IPS-18c (cell line): Measurements from ENCODE around the gene DNAI4.
A peak's percentile ranks its signal among the peaks of the same experiment; 100 is the strongest.
"Not testable (repeated sequence)": the region's sequence is repeated elsewhere in the genome, so short reads cannot be mapped to it uniquely, and the experiment has no call there.

Source experiments
- H3K4me3 ChIP-seq: 2 replicates; pipeline ENCODE4 v1.7.0; 2013; ENCODE audit warnings: low read depth, mild to moderate bottlenecking, low read length, moderate library complexity; ENCODE audit not compliant: insufficient read depth
- H3K9me3 ChIP-seq: one replicate; pipeline ENCODE4 v1.6.1; 2013; ENCODE audit warnings: mild to moderate bottlenecking, low read length, moderate library complexity; ENCODE audit not compliant: control insufficient read depth, insufficient read depth

Gene DNAI4

GRCh38 chr1:66932291-66932690 is 7.6 kb upstream of the DNAI4 start:
- Histone ChIP-seq H3K4me3 (no peak overlapping the region), H3K9me3 (no peaks in the 10 kb centered on the region)

- Histone ChIP-seq H3K9me3 (no peaks in the 10 kb centered on the region), H3K4me3 (peak overlapping the region; percentile 88)
These were observed 6.9 kb upstream of the DNAI4 start for GRCh38 chr1:66931590-66931989.

- Histone ChIP-seq H3K4me3 (peak overlapping the region; percentile 88), H3K9me3 (no peaks in the 10 kb centered on the region)
These were observed 6.1 kb upstream of the DNAI4 start for GRCh38 chr1:66930823-66931174.

- Histone ChIP-seq H3K4me3 (peak overlapping the region; percentile 88), H3K9me3 (no peaks in the 10 kb centered on the region)
These were observed 5.6 kb upstream of the DNAI4 start for GRCh38 chr1:66929999-66930822.

- H3K9me3 ChIP-seq: no peaks in the 10 kb centered on the region
- peak overlapping the region; percentile 88 for H3K4me3 ChIP-seq
These were observed 5.0 kb upstream of the DNAI4 start for GRCh38 chr1:66929691-66929998.

- H3K4me3 ChIP-seq: peak overlapping the region; percentile 88; the same call in 1 of the 2 replicates
- no peaks in the 10 kb centered on the region for H3K9me3 ChIP-seq
These were observed 4.6 kb upstream of the DNAI4 start for GRCh38 chr1:66929146-66929688.

- H3K4me3 ChIP-seq: no peak overlapping the region
- H3K9me3 ChIP-seq: no peaks in the 10 kb centered on the region
These were observed 2.9 kb upstream of the DNAI4 start for GRCh38 chr1:66927528-66927927.

GRCh38 chr1:66925944-66926343 is 1.3 kb upstream of the DNAI4 start:
- H3K9me3 ChIP-seq: no peaks in the 10 kb centered on the region
- H3K4me3 ChIP-seq: peak overlapping the region; percentile 93

GRCh38 chr1:66925558-66925910 is 878 bp upstream of the DNAI4 start:
- no peaks in the 10 kb centered on the region for H3K9me3 ChIP-seq
- H3K4me3 ChIP-seq: peak overlapping the region; percentile 93

- Histone ChIP-seq H3K9me3 (no peaks in the 10 kb centered on the region), H3K4me3 (no peak overlapping the region)
These were observed 4.1 kb downstream of the DNAI4 start for GRCh38 chr1:66920543-66920942.

GRCh38 chr1:66919828-66920227 is 4.8 kb downstream of the DNAI4 start:
- Histone ChIP-seq H3K9me3 (no peaks in the 10 kb centered on the region), H3K4me3 (no peak overlapping the region)

- Histone ChIP-seq H3K9me3 (no peaks in the 10 kb centered on the region), H3K4me3 (no peak overlapping the region)
These were observed 5.6 kb downstream of the DNAI4 start for GRCh38 chr1:66919063-66919462.

GRCh38 chr1:66917476-66917875 is 7.2 kb downstream of the DNAI4 start:
- Histone ChIP-seq H3K9me3 (no peaks in the 10 kb centered on the region), H3K4me3 (no peak overlapping the region)

- no peak overlapping the region for H3K4me3 ChIP-seq
- no peaks in the 10 kb centered on the region for H3K9me3 ChIP-seq
These were observed 8.3 kb downstream of the DNAI4 start for GRCh38 chr1:66916320-66916719.

GRCh38 chr1:66915203-66915602 is 9.5 kb downstream of the DNAI4 start:
- H3K4me3 ChIP-seq, H3K9me3 ChIP-seq: not testable (repeated sequence)

- H3K4me3 ChIP-seq: no peak overlapping the region
- H3K9me3 ChIP-seq: no peaks in the 10 kb centered on the region
These were observed 30.9 kb downstream of the DNAI4 start for GRCh38 chr1:66893712-66894111.

GRCh38 chr1:66890621-66891020 is 34.0 kb downstream of the DNAI4 start:
- H3K4me3 ChIP-seq: no peak overlapping the region
- H3K9me3 ChIP-seq: no peaks in the 10 kb centered on the region

- Histone ChIP-seq H3K4me3 (no peak overlapping the region), H3K9me3 (no peaks in the 10 kb centered on the region)
These were observed 35.6 kb downstream of the DNAI4 start for GRCh38 chr1:66889030-66889429.

GRCh38 chr1:66876664-66877063 is 48.0 kb downstream of the DNAI4 start:
- H3K4me3 ChIP-seq: no peak overlapping the region
- H3K9me3 ChIP-seq: peaks cover 2% of the 10 kb centered on the region
